Limb (tissue), 2 donors: ENCODE results near the gene SRGN.
"Not testable (repeated sequence)": the region's sequence is repeated elsewhere in the genome, so short reads cannot be mapped to it uniquely, and the experiment has no call there.

Experiments
- DNase-seq, 2 donors: peaks; one replicate each; pipeline ENCODE4 v3.0.0-alpha.2; 2016; ENCODE audit errors: extremely low spot score in 2 of 2

Gene SRGN, protein sequence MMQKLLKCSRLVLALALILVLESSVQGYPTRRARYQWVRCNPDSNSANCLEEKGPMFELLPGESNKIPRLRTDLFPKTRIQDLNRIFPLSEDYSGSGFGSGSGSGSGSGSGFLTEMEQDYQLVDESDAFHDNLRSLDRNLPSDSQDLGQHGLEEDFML

DNA sequence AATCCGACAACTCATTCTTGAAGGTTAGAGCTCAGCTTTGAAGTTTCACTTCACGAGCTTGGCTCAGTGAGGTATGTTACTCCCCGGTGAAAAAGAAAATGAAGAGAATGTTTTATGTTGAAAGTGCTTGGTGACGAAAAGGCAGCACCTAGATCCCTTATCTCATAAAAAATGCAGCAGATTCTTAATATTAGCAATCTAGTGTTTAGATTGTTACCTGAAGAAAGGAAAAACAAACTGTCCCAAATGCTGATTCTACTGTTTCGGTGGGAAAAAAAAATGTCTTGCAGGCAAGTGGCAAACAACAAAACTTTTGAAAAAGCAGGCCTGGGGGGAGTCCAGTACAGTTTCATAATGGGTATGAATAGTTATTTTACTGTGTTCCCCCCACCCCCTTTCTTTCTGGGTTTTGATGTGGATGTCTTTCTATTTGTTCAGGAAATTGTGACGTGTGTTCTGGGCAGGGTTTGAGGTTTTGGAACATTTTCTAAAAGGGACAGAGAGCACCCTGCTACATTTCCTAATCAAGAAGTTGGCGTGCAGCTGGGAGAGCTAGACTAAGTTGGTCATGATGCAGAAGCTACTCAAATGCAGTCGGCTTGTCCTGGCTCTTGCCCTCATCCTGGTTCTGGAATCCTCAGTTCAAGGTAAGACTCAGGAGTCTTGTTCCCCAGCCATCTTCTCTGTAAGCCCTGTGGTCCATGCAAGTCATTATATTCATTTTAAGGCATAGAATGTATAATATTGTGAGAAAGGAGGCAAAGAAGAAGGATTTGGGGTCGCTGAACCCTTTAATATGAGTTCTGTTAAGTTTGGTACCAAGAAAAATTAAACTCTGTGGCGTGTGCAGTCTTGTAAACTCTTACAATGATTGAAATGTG is at the start of gene SRGN:
Gene SRGN (plus strand): TSS at position 514 of the 881 bp plus-strand sequence. CDS start 55 bp downstream, at position 569.
- no peak for DNase-seq

DNA sequence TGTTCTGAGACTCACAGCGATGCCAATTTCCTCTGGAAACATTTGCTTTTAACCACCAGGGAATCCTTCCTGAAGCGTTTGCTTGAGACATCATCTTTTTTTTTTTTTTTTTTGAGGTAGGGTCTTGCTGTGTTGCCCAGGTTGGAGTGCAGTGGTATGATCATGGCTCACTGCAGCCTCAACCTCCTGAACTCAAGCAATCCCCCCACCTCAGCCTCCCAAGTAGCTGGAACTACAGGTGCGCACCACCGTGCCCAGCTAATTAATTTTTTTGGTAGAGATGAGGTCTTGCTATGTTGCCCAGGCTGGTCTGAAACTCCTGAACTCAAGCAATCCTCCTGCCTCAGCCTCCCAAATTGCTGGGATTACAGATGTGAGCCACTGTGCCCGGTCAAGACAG is 47.0 kb upstream of the SRGN start:
- not testable (repeated sequence) for DNase-seq

DNA sequence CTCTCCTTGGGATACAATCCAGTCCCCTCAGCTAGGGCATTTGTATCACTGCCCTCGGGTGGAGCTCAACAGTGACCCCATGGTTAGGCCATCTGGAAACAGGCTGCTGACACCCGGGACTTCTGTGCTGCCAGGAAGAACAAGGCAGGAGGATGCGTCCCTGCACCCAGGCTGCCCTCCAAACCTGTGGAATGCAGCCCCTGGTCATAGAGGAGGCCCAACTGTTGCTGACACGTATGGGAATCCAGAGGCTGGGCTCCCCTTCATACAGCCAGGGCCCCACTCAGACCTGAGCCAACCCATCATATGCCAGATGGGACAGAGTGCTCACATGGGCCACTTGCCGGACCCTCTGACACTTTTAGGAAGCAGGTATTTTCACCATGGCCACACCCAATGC is 45.5 kb upstream of the SRGN start:
- DNase-seq: no peak

DNA sequence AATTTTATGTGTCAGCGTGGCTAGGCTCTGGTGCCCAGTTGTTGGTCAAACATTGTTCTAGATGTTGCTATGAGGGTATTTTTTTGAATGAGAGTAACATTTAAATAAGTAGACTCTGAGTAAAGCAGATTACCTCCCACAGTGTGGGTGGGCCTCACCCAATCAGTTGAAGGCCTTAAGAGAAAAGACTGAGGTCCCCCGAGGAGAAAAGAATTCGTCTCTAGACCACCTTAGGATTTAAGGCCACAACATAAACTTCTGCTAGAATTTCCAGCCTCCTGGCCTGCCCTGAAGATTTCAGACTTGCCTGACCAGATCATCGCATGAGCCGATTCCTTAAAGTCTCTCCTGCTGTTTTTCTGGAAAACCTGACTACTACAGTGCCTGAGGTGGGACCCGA is 45.1 kb upstream of the SRGN start:
- DNase-seq: no peak

DNA sequence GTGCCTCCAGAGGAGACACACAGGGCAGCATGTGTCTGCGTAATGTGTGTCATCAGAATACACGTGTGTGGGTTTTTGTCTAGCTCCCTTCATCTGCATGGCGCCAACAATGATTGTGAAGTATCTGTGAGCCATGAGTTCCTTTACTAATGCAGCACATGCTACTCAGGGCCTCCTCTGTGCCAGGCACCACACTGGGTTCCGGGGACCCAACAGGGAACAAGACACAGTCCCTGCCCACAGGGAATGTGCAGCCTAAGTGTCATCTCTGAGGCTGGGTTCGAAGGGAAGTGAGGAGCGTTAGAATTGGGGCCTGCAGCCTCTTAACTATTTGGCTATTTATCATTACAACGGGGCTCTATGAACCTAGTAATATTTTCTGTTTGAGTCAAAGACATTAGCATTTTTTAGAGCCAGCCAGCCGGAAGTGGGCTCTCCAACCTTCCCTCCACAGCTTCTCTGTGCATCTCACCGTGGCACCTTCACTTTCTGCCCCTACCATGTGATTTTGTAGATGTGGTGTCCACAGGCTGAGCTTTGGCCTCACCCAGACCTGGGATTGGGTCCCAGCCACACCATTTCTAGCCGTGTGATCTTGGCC is 43.9 kb upstream of the SRGN start:
- no peak for DNase-seq

DNA sequence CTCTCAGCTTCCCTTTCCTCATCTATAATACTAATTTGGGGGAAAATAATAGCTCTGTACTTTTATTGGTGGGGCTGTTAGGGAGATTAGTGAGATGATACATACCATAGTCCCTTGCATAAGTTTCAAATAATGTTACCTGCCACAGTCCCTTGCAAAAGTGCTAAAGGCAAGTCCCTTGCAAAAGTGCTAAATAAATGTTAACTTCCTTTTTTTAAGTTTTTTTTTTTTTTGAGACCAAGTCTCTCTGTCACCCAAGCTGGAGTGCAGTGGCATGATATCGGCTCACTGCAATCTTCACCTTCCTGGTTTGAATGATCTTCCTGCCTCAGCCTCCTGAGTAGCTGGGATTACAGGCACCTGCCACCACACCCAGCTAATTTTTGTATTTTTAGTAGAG is 43.4 kb upstream of the SRGN start:
- DNase-seq: no peak

DNA sequence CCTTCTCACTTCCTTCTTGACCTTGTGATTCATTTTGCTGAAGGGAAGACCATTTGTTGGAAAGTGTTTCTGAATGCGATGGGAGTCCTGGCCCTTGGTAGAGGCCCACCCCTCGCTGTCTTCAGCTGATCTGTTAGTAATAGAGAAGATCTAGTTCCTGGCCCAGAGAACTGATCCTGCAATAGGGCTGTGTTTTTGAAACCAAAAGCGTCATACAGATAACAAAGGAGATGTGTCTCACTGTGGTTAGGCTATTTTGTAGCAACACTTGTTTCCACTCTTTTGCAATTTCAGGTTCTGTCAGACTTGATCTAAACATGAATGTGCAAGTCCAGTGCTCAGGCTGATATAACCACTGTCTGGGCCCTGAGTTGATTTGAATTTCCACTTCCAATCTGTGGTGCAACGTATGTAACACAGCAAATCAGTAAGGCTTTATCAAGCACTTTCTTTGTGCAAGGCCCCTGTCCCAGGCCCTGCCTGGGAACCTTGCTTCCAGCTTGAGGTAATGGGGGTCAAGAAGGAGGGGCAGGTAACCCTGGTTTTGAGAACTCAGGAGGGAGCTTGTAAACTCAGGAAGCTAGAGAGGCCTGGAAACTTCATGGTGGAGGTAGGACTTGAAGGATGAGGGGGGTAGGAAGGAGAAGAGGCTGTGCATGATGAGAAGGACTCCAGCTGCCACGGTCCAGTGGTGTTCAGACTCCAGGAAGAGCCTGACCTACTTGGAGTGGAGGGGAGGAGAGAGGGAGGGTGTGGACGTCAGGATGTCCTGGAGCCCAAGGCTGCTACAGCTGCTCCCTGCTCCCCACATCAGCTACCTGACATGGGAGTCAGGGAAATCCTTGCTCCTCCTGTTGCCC is 42.2 kb upstream of the SRGN start:
- DNase-seq: no peak

DNA sequence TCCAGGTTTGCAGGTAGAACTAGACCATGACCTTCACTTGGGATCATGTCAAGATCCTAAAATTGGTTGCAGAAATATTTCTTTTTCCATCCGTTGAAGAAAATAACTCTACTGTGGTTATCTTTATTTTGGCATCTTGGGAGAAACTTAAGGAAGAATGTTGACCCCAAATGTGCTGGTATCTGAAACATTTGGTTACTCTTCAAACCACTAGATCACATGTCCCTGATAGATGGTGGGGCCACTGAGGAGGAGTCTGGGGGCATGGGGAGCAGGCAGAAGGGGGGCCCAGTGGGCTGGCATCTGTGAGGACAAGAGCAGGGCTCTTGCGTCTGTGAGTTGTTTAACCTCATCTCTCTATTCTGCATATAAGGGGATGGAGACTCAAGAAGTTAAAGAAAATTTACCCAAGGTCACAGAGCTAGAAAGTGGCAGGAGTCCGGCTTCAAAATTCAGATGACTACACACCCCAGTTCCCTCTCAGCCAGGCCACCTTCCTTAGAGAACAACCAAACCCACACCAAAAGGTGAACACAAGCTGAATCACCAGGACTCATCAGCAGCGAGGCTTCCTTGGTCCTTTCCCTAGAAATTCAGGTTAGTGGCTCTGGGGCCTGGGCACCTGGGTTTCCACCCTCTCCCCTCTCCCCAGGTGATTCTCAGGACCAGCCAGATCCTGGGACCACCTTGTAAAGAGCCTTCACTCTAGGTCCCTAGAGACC is 40.6 kb upstream of the SRGN start:
- no peak for DNase-seq

DNA sequence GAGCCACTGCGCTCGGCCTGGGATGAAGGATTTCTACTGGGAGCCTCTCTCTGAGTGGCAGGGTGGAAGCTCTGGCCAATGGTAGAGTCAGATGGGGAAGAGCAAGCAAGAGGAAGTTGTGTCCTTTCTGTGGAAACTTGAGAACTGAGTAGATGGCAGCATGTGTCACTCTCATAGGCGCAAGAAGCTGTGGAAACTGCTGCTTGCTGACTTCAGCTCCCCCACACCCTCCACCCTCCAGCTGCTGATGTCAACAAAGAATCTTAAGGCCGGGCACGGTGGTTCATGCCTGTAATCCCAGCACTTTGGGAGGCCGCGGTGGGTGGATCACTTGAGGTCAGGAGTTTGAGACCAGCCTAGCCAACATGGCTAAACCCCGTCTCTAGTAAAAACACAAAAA is 39.8 kb upstream of the SRGN start:
- peak in 1 of 2 donors; percentile 15 for DNase-seq

DNA sequence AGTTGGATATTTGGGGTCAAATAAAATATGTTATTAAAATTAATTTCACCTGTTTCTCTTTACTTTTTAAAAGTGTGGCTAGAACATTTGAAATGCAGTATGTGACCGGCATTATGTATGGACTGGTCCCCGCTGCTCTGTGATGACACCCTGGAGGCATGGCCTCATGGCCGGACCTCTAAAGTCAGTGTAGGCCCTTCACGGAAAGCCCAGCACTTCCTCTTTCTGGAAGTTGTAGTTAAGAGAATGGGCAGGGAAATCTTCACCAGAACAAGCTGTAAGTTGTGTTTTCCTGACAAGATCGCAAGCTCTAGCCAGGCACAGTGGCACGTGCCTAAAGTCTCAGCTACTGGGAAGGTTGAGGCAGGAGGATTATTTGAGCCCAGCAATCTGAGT is 38.3 kb upstream of the SRGN start:
- DNase-seq: no peak

DNA sequence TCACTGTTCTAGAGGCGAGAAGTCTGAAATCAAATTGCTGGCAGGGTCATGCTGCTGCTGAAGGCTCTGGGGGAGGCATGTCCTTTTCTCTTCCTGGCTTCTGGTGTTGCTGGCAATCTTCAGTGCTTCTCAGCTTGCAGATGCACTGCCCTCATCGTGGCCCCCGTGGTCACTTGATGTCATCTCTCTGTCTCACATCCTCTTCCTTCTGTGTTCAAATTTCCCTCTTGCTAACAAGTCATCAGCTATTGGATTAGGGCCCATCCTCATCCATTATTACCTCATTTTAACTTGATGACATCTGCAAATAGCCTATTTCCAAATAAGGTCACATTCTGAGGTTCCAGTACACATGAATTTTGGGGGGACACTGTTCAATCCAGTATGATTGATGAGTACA is 36.6 kb upstream of the SRGN start:
- DNase-seq: no peak

DNA sequence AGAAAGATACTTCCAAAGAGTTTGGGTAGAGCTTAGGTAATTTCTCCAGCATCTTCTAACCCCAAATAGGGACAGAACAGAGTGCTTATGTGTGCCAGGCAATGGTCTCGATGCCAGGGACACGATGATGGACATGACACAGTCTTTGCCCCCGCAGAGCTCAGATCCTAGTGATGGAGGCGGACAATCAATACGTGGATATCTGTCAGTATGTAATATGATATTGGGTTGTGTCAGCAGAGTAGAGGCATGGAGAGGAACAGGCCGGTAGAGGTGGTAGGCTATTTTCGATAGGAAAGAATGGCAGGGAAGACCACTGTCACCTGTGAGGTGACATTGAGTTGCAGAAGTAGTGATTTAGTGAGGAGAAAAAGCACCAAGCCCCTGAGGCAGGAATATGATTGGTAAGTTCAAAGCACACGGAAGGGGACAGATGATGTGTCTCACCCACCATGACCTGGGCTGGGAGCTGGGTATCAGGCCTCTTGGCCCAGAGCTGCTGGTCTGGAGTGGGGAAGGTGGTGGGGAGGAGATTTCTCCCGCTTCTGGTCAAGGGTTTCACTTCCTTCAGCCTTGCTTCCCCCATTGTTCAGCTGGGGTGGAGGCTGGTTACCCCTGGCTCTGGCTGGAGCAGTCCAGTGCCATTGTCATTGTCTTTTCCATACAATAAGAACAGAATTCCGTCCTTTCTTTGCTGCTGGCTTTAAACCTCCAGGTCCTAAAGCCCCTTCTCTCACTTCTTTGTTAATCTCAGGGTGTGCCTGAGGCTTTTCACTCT is 36.0 kb upstream of the SRGN start:
- no peak for DNase-seq

DNA sequence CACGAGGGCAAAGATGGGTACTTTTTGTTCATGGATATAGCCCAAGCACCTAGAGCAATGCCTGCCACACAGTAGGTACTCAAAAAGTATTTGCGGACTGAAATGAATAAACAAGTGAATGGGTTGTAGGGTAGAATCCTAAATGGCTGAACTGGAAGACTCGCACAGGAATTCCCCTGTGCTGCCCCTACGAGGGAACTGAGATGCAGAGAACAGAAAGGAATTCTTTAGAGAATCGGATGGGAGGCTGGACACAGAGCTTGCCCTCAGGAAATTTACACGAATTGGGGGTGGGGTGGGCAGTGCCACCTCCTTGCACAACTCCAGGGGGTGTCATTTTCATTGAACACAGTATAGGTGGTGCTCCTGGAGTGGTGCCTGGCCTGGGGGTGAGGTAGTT is 35.2 kb upstream of the SRGN start:
- DNase-seq: no peak

DNA sequence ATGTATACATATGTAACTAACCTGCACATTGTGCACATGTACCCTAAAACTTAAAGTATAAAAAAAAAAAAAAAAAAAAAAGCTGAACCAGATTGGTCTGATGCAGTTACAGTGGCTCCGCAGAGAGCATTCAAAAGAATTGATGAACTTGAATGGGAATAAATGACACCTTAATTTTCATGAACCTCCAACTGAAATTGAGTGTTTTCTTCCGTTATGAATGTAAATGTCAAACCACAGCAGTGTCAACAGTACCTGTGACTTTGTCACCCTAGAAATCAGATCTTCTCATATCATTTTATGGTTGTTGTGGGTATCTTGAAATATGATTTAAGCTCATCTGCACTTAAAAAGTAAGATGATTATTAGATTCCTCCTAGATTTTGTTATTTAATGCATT is 32.7 kb upstream of the SRGN start:
- DNase-seq: no peak

DNA sequence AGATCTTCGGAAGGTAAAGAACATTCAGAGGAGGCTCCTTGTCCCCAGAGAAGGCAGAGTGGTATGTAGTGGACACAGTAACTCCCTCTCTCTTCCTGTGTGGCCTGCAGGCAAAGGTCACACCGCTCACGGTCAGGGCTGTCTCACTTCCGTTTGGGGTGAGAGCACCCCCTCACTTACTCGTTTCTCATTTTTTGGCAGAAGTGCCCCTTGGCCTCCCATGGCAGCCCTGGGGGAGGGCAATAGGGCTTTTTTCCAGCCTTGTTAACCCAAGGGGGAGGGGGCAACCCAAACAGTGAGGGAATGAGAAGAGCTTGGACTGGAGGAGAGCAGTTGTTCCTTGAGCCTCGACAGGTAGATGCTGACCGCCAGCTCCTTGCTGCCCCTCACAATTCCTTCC is 31.8 kb upstream of the SRGN start:
- DNase-seq: no peak

DNA sequence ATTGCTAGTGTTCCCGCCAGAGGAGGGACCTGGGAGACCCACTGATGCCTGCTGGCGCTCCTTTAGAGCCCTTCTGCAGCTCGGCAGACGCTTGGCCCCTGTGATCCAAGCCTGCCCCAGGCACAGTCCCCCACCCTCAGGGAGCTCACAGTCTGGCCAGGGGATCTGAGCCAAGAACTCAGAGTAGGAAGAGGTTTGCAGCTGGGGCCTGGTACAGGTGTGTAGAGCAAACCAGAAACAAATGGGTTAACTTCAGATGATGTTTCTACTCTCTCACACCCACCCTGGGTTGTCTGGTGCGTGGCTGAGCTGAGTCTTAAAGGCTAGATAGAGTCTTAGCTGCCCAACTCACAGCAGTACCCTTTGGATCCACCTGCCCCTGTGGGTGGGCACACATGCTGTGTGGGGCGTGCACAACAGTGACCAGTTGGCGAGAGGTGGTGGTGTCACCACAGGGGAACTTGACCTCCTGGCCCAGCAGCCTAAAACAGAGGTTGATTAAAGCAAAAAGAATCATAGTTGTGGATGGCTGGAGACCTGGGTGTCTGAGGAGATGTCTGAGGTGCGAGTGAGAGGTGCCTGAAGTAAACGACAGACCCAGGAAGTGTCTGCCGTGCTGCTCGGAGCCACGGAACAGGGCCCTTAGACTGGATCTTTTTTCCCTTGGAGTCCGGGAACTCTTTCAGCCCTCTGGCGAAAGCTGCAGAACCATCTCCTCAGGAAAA is 31.2 kb upstream of the SRGN start:
- no peak for DNase-seq

DNA sequence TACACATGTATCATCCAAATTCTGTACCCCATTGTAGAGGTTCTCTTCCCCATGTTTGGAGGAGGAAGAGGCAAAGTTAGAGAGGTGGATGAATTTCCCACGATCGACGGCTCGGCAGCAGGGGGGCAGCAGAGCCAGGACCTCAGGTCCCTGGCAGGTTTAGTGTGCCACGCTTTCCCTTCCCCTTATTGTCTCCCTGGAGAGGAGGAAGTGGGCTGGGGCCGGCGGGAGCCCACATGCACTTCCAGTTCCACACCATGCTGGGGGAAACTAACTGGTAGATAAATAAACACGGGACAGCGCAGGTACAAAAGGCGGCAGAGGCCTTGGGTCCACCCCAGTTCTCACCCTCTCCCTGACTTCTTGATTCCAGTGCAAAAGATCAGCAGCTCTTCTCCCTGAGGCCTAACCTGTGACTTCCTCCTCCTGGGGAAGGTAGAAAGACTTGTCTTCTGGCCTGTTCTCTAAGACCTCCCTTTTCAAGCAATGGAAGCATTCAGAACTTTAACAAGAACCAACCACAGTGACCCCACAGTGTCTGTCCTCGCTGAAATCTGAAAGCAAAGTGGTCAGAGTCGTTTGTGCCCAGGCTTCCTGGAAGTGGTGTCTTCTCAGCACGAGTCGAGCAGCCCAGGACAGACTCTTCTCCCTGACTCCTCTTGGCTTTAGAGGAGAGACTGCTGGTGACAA is 30.5 kb upstream of the SRGN start:
- DNase-seq: no peak

DNA sequence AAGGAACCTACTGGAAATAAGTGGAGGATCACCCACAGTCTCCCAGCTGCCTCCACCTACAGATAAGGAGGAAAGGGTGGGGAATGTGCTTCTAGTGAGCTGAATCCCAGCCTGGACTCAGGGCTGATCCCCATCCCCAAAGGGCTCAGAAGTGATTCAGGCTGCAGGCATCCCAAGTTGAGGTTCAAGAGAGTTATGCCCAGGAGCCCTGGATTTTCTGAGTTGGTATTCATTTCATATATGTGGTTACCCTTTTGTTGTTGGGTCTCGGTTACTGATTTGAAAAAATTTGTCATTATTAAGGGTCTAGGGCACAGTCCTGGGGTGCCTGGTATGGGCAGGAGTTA is 30.0 kb upstream of the SRGN start:
- DNase-seq: no peak

DNA sequence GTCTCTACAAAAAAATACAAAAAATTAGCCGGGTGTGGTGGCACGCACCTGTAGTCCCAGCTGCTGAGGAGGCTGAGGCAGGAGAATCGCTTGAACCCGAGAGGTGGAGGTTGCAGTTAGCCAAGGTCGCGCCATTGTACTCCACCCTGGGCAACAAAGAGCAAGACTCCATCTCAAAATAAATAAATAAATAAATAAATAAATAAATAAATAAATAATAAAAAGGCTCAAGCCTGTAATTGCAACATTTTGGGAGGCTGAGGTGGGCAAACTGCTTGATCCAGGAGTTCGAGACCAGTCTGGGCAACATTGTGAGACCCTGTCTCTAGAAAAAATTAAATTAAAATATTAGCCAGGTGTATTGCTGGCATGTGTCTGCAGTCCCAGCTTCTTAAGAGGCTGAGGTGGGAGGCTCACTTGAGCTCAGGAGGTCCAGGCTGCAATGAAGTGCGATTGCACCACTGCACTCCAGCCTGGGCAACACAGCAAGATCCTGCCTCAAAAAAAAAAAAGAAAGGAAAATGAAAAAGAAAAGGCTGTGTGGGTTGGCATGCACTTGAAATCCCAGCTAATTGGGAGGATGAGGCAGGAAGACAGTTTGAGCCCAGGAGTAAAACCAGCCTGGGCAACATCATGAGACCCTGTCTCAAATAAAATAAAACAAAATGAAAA is 27.6 kb upstream of the SRGN start:
- DNase-seq: no peak
